GM23338 (cell line): Measurements from ENCODE around the gene GLS. TPM values are rescaled to one million over a fixed set of nuclear protein-coding genes. Genes with fewer than 3 reads are reported as not detected.

ENCODE experiments used
- ATAC-seq: fragments of 200-7000 bp; cut with Tn5 transposase; 3 replicates; pipeline ENCODE4 v1.9.1; 2020
- DNase-seq: peaks from one replicate; pipeline ENCODE4 v3.0.0-alpha.2; 2015; ENCODE audit warnings: low spot score
- H2AFZ ChIP-seq: fragments of 200-600 bp; sonication (generic); 2 replicates; pipeline ENCODE4 v1.8.0; 2016; ENCODE audit warnings: antibody characterized with exemption, mild to moderate bottlenecking, moderate library complexity
- H3F3A ChIP-seq: fragments of 200-600 bp; sonication (generic); replicated peaks from 2 replicates; pipeline ENCODE4 v1.8.0; 2017; ENCODE audit warnings: antibody characterized with exemption, mixed run types, low read depth
- H3K27ac ChIP-seq: fragments of 200-600 bp; sonication (generic); 2 replicates; pipeline ENCODE4 v1.6.1; 2016; ENCODE audit warnings: low read depth
- H3K27me3 ChIP-seq: fragments of 200-600 bp; sonication (generic); 2 replicates; pipeline ENCODE4 v1.8.0; 2016; ENCODE audit warnings: mild to moderate bottlenecking, mixed run types, moderate library complexity; ENCODE audit not compliant: insufficient read depth
- H3K36me3 ChIP-seq: fragments of 200-600 bp; sonication (generic); 2 replicates; pipeline ENCODE4 v1.8.0; 2016; ENCODE audit warnings: mild to moderate bottlenecking; ENCODE audit not compliant: insufficient read depth
- H3K4me1 ChIP-seq: fragments of 200-600 bp; sonication (generic); 2 replicates; pipeline ENCODE4 v1.8.0; 2016; ENCODE audit warnings: mild to moderate bottlenecking, moderate library complexity; ENCODE audit not compliant: insufficient read depth
- H3K4me2 ChIP-seq: fragments of 200-600 bp; sonication (generic); 2 replicates; pipeline ENCODE4 v1.7.1; 2017; ENCODE audit warnings: mixed run types
- H3K4me3 ChIP-seq: fragments of 200-600 bp; sonication (generic); 2 replicates; pipeline ENCODE4 v1.6.1; 2016; ENCODE audit warnings: mixed run types
- H3K79me2 ChIP-seq: fragments of 200-600 bp; sonication (generic); replicated peaks from 2 replicates; pipeline ENCODE4 v1.8.0; 2017; ENCODE audit warnings: mild to moderate bottlenecking; ENCODE audit not compliant: insufficient read depth
- H3K9me2 ChIP-seq: fragments of 200-600 bp; sonication (generic); 2 replicates; pipeline ENCODE4 v1.8.0; 2017; ENCODE audit not compliant: insufficient read depth
- H4K20me1 ChIP-seq: fragments of 200-600 bp; sonication (generic); replicated peaks from 2 replicates; pipeline ENCODE4 v1.8.0; 2017; ENCODE audit warnings: mild to moderate bottlenecking; ENCODE audit not compliant: insufficient read depth
- H3K27ac Mint-ChIP-seq: 2 replicates; pipeline ENCODE4 v1.8.0; 2020; ENCODE audit warnings: inconsistent platforms, mild to moderate bottlenecking, moderate library complexity, mixed read lengths
- H3K27me3 Mint-ChIP-seq: 3 replicates; pipeline ENCODE4 v1.8.0; 2022; ENCODE audit warnings: low read depth, mild to moderate bottlenecking, moderate library complexity, mixed read lengths, inconsistent platforms; ENCODE audit not compliant: insufficient read depth, poor library complexity
- H3K36me3 Mint-ChIP-seq: 3 replicates; pipeline ENCODE4 v1.8.0; 2021; ENCODE audit warnings: low read depth, mild to moderate bottlenecking, inconsistent platforms, moderate library complexity, mixed read lengths
- H3K4me1 Mint-ChIP-seq: 3 replicates; pipeline ENCODE4 v1.8.0; 2020; ENCODE audit warnings: mild to moderate bottlenecking, inconsistent platforms, mixed read lengths
- H3K4me3 Mint-ChIP-seq: 3 replicates; pipeline ENCODE4 v1.8.0; 2021; ENCODE audit warnings: moderate library complexity, mild to moderate bottlenecking, inconsistent platforms, mixed read lengths
- H3K9me3 Mint-ChIP-seq: 3 replicates; pipeline ENCODE4 v1.8.0; 2020; ENCODE audit warnings: moderate library complexity, mild to moderate bottlenecking, inconsistent platforms, mixed read lengths
- CREB1 ChIP-seq: fragments of 250-450 bp; sonication (Bioruptor Pico); IDR thresholded peaks from 2 replicates; pipeline ENCODE4 v1.5.0; 2020; ENCODE audit warnings: low read depth, mild to moderate bottlenecking, moderate library complexity
- CTCF ChIP-seq, 2 experiments: fragments of 200-600 bp in 1 of 2; sonication (generic) in 1 of 2; conservative IDR thresholded peaks; 2 replicates each; pipeline versions ENCODE4 v1.5.1 to v1.6.1; 2016 to 2017; ENCODE audit warnings: antibody characterized with exemption in 2 of 2, low read depth in 2 of 2, mild to moderate bottlenecking in 2 of 2, moderate library complexity in 1 of 2
- ETS1 ChIP-seq: IDR thresholded peaks from 2 replicates; pipeline ENCODE4 v1.6.1; 2016; ENCODE audit warnings: antibody characterized with exemption
- EZH2 ChIP-seq: fragments of 200-600 bp; sonication (generic); IDR thresholded peaks from one replicate; pipeline ENCODE4 v1.8.0; 2017; ENCODE audit warnings: antibody characterized with exemption, mild to moderate bottlenecking, low read depth; ENCODE audit not compliant: unreplicated experiment
- EZH2phosphoT487 ChIP-seq: fragments of 200-600 bp; sonication (generic); IDR thresholded peaks from one replicate; pipeline ENCODE4 v1.8.1; 2018; ENCODE audit warnings: antibody characterized with exemption; ENCODE audit not compliant: unreplicated experiment
- JUNB ChIP-seq: IDR thresholded peaks from one replicate; pipeline ENCODE4 v1.6.1; 2016; ENCODE audit warnings: antibody characterized with exemption; ENCODE audit not compliant: unreplicated experiment
- NANOG ChIP-seq: IDR thresholded peaks from 2 replicates; pipeline ENCODE4 v1.6.1; 2016; ENCODE audit warnings: antibody characterized with exemption, borderline replicate concordance
- POLR2AphosphoS5 ChIP-seq: IDR thresholded peaks from 2 replicates; pipeline ENCODE4 v1.6.1; 2016; ENCODE audit warnings: antibody characterized with exemption, low read depth
- REST ChIP-seq: IDR thresholded peaks from one replicate; pipeline ENCODE4 v1.6.1; 2018; ENCODE audit warnings: antibody characterized with exemption; ENCODE audit not compliant: unreplicated experiment
- STAT1 ChIP-seq: IDR thresholded peaks from one replicate; pipeline ENCODE4 v1.6.1; 2016; ENCODE audit warnings: antibody characterized with exemption; ENCODE audit not compliant: unreplicated experiment
- ZNF114 ChIP-seq: fragments of 250-450 bp; sonication (Bioruptor Pico); IDR thresholded peaks from 2 replicates; pipeline ENCODE4 v1.5.0; 2020; ENCODE audit warnings: mild to moderate bottlenecking, moderate library complexity
- polyA plus RNA-seq: library from polyadenylated mRNA; unstranded; fragments of >200 nt; fragmentation: Nextera tagmentation; extraction: Ambion mirVana; gene quantifications from 2 replicates; pipeline ENCODE4 v1.2.1, GENCODE V29; 2016
- total RNA-seq: library from RNA; depleted of rRNA; stranded (reverse); fragments of >200 nt; shearing (Covaris generic); gene quantifications from 2 replicates; pipeline ENCODE4 v1.2.3, GENCODE V29; 2014

The GLS gene
- total and polyA plus RNA-seq, 2 experiments from 2014 or later = 38.1 to 172 TPM

GRCh38 chr2:190842606-190843104 is 38.0 kb upstream of the GLS start:
- Histone ChIP-seq H2AFZ (no peak overlapping the region), H3F3A (no peaks in the 10 kb centered on the region), H4K20me1 (no peaks in the 10 kb centered on the region), H3K79me2 (no peaks in the 10 kb centered on the region), H3K36me3 (no peaks in the 10 kb centered on the region), H3K4me3 (no peak overlapping the region), H3K27ac (no peak overlapping the region), H3K27me3 (no peaks in the 10 kb centered on the region), H3K4me1 (no peaks in the 10 kb centered on the region), H3K9me2 (peaks cover 11% of the 10 kb centered on the region), H3K4me2 (no peak overlapping the region)
- H3K36me3 Mint-ChIP-seq = no peaks in the 10 kb centered on the region
- no peak for ATAC-seq
- TF ChIP-seq REST = no peak
- TF ChIP-seq STAT1 = no peak
- no peak for TF ChIP-seq JUNB
- TF ChIP-seq EZH2 = no peak
- TF ChIP-seq ETS1 = no peak
- no peak for TF ChIP-seq POLR2AphosphoS5
- no peak for TF ChIP-seq CTCF (conservative IDR thresholded peaks at IDR 0.05; ENCODE audit: low read depth in 2 of 2)
- no peak for TF ChIP-seq EZH2phosphoT487
- TF ChIP-seq CREB1 (CRISPR knock-in tag) = no peak
- no peak for TF ChIP-seq NANOG
- no peak for TF ChIP-seq ZNF114 (CRISPR knock-in tag)
- H3K4me3 Mint-ChIP-seq = no peak overlapping the region
- H3K9me3 Mint-ChIP-seq = no peaks in the 10 kb centered on the region
- H3K27me3 Mint-ChIP-seq = no peaks in the 10 kb centered on the region
- H3K4me1 Mint-ChIP-seq = peaks cover 5% of the 10 kb centered on the region; the same call in 1 of the 3 replicates
- H3K27ac Mint-ChIP-seq = no peak overlapping the region
- no peak for DNase-seq
